HepG2 (cell line): ENCODE data around the gene TRAPPC4. TPM values are rescaled to one million over a fixed set of nuclear protein-coding genes. Genes with fewer than 3 reads are reported as not detected.

Source experiments
- CCDC6 ChIP-seq: sonication (generic); formaldehyde crosslinking; IDR thresholded peaks from 2 replicates; pipeline ENCODE4 v1.8.1; 2022; ENCODE audit warnings: mild to moderate bottlenecking, missing genetic modification reagents, moderate library complexity
- DMAP1 ChIP-seq: IDR thresholded peaks from 2 replicates; pipeline ENCODE4 v1.6.1; 2016
- DPF2 ChIP-seq: sonication (generic); formaldehyde crosslinking; IDR thresholded peaks from 2 replicates; pipeline ENCODE4 v1.4.0; 2020; ENCODE audit warnings: mild to moderate bottlenecking, low read depth, missing genetic modification reagents, borderline replicate concordance
- FOSL2 ChIP-seq: sonication (generic); formaldehyde crosslinking; IDR thresholded peaks from 2 replicates; pipeline ENCODE4 v1.4.0; 2020; ENCODE audit warnings: missing genetic modification reagents
- MNT ChIP-seq: fragments of 450-650 bp; IDR thresholded peaks from 2 replicates; pipeline ENCODE4 v1.6.1; 2016
- MXI1 ChIP-seq: IDR thresholded peaks from 3 replicates; pipeline ENCODE4 v1.6.1; 2012; ENCODE audit warnings: low read depth, low read length, inconsistent platforms, borderline replicate concordance
- NCOA5 ChIP-seq: sonication (generic); formaldehyde crosslinking; IDR thresholded peaks from 2 replicates; pipeline ENCODE4 v1.4.0; 2020; ENCODE audit warnings: missing genetic modification reagents
- PAF1 ChIP-seq: IDR thresholded peaks from 2 replicates; pipeline ENCODE4 v1.6.1; 2016; ENCODE audit warnings: missing genetic modification reagents, missing compliant biosample characterization
- PRMT3 ChIP-seq: sonication (generic); formaldehyde crosslinking; IDR thresholded peaks from 2 replicates; pipeline ENCODE4 v1.8.1; 2022; ENCODE audit warnings: low read depth, mild to moderate bottlenecking, moderate library complexity, missing genetic modification reagents, borderline replicate concordance
- XRCC5 ChIP-seq: fragments of 200-400 bp; formaldehyde crosslinking; optimal IDR thresholded peaks from 2 replicates; pipeline ENCODE3; 2017; ENCODE audit warnings: mild to moderate bottlenecking, low read length
- ZFAT ChIP-seq: sonication (generic); formaldehyde crosslinking; conservative IDR thresholded peaks from 2 replicates; pipeline ENCODE4 v1.8.1; 2023; ENCODE audit warnings: missing genetic modification reagents, inconsistent platforms
- ZNF17 ChIP-seq: sonication (generic); formaldehyde crosslinking; IDR thresholded peaks from 2 replicates; pipeline ENCODE4 v1.5.0; 2020; ENCODE audit warnings: mild to moderate bottlenecking, missing genetic modification reagents
- ZNF232 ChIP-seq: sonication (generic); formaldehyde crosslinking; IDR thresholded peaks from 2 replicates; pipeline ENCODE4 v1.4.0; 2020; ENCODE audit warnings: missing genetic modification reagents, borderline replicate concordance
- ZNF563 ChIP-seq: sonication (generic); formaldehyde crosslinking; IDR thresholded peaks from 2 replicates; pipeline ENCODE4 v1.8.0; 2022; ENCODE audit warnings: mild to moderate bottlenecking, moderate library complexity, missing genetic modification reagents
- ZNF749 ChIP-seq: sonication (generic); formaldehyde crosslinking; IDR thresholded peaks from 2 replicates; pipeline ENCODE4 v1.8.0; 2022; ENCODE audit warnings: mild to moderate bottlenecking, missing genetic modification reagents, moderate library complexity, borderline replicate concordance
- polyA plus RNA-seq, 8 experiments: library from polyadenylated mRNA; depleted of rRNA in 3 of 8; stranded (reverse) in 7 of 8; unstranded in 1 of 8; fragments of >200 nt; fragmentation: Illumina TruSeq in 4 of 8; extraction: Trizol in 4 of 8; gene quantifications; 2 replicates each; pipeline versions ENCODE4 v1.2.1 to v1.2.3, GENCODE V29; 2011 to 2016; ENCODE audit warnings: low read depth in 4 of 8, missing spikeins in 1 of 8, mixed read lengths in 1 of 8; ENCODE audit not compliant: insufficient read depth in 1 of 8
- total RNA-seq, 5 experiments: library from RNA; depleted of rRNA; stranded (reverse); fragments of >200 nt; fragmentation: Illumina TruSeq; extraction: Trizol; gene quantifications; 2 replicates each; pipeline ENCODE4 v1.2.3, GENCODE V29; 2016; ENCODE audit warnings: low read depth in 1 of 5
- TF ChIP-seq, protein P1 (sequence below): IDR thresholded peaks from 2 replicates; pipeline ENCODE4 v1.6.1; 2016
- TF ChIP-seq, protein P2 (sequence below), 2 experiments: fragments of 450-650 bp in 1 of 2; sonication (generic) in 1 of 2; formaldehyde crosslinking in 1 of 2; IDR thresholded peaks; 2 replicates each; pipeline versions ENCODE4 v1.6.1 to v1.8.0; 2016 to 2022; ENCODE audit warnings: antibody characterized with exemption in 1 of 2, mild to moderate bottlenecking in 1 of 2, missing genetic modification reagents in 1 of 2

Gene TRAPPC4
- total and polyA plus RNA-seq, 2 of the 13 experiments (the other 11 are each of a cell fraction or from before 2014, with no cell fraction given), result 97.4 to 140 TPM

GRCh38 chr11:119030329-119031047, 11.9 kb downstream of the TRAPPC4 start, which contains the start of gene SLC37A4 (continued):
- TF ChIP-seq, protein P1, sequence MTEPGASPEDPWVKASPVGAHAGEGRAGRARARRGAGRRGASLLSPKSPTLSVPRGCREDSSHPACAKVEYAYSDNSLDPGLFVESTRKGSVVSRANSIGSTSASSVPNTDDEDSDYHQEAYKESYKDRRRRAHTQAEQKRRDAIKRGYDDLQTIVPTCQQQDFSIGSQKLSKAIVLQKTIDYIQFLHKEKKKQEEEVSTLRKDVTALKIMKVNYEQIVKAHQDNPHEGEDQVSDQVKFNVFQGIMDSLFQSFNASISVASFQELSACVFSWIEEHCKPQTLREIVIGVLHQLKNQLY (CRISPR knock-in tag), result peak; percentile 84
- TF ChIP-seq DPF2 (no peak), PRMT3 (CRISPR knock-in tag) (no peak; the same call in 1 of the 2 replicates), CCDC6 (CRISPR knock-in tag) (peak; percentile 87; the same call in 1 of the 2 replicates), NCOA5 (CRISPR knock-in tag) (no peak), XRCC5 (peak; percentile 94), MXI1 (peak; percentile 94; the same call in 2 of the 3 replicates), DMAP1 (CRISPR knock-in tag) (no peak), PAF1 (CRISPR knock-in tag) (no peak), FOSL2 (CRISPR knock-in tag) (peak; percentile 73), ZNF563 (no peak; the same call in 1 of the 2 replicates), MNT (peak; percentile 48; the same call in 1 of the 2 replicates), ZFAT (CRISPR knock-in tag) (no peak), ZNF232 (CRISPR knock-in tag) (peak; percentile 83), ZNF749 (CRISPR knock-in tag) (peak; percentile 92), ZNF17 (CRISPR knock-in tag) (no peak)
- TF ChIP-seq, protein P2, sequence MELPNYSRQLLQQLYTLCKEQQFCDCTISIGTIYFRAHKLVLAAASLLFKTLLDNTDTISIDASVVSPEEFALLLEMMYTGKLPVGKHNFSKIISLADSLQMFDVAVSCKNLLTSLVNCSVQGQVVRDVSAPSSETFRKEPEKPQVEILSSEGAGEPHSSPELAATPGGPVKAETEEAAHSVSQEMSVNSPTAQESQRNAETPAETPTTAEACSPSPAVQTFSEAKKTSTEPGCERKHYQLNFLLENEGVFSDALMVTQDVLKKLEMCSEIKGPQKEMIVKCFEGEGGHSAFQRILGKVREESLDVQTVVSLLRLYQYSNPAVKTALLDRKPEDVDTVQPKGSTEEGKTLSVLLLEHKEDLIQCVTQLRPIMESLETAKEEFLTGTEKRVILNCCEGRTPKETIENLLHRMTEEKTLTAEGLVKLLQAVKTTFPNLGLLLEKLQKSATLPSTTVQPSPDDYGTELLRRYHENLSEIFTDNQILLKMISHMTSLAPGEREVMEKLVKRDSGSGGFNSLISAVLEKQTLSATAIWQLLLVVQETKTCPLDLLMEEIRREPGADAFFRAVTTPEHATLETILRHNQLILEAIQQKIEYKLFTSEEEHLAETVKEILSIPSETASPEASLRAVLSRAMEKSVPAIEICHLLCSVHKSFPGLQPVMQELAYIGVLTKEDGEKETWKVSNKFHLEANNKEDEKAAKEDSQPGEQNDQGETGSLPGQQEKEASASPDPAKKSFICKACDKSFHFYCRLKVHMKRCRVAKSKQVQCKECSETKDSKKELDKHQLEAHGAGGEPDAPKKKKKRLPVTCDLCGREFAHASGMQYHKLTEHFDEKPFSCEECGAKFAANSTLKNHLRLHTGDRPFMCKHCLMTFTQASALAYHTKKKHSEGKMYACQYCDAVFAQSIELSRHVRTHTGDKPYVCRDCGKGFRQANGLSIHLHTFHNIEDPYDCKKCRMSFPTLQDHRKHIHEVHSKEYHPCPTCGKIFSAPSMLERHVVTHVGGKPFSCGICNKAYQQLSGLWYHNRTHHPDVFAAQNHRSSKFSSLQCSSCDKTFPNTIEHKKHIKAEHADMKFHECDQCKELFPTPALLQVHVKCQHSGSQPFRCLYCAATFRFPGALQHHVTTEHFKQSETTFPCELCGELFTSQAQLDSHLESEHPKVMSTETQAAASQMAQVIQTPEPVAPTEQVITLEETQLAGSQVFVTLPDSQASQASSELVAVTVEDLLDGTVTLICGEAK (IDR thresholded peaks at IDR 0.05), result no peak
- TF ChIP-seq, protein P2 (CRISPR knock-in tag; IDR thresholded peaks at IDR 0.05), result no peak; the same call in 1 of the 2 replicates
